Measurements from ENCODE around the gene JMJD4. TPM values are rescaled to one million over a fixed set of nuclear protein-coding genes. Genes with fewer than 3 reads are reported as not detected.

JMJD4 gene
- total and polyA plus RNA-seq, 2 of the 8 experiments (the other 6 are each of a cell fraction or from before 2014, with no cell fraction given) = 13.2 to 23.3 TPM

DNA sequence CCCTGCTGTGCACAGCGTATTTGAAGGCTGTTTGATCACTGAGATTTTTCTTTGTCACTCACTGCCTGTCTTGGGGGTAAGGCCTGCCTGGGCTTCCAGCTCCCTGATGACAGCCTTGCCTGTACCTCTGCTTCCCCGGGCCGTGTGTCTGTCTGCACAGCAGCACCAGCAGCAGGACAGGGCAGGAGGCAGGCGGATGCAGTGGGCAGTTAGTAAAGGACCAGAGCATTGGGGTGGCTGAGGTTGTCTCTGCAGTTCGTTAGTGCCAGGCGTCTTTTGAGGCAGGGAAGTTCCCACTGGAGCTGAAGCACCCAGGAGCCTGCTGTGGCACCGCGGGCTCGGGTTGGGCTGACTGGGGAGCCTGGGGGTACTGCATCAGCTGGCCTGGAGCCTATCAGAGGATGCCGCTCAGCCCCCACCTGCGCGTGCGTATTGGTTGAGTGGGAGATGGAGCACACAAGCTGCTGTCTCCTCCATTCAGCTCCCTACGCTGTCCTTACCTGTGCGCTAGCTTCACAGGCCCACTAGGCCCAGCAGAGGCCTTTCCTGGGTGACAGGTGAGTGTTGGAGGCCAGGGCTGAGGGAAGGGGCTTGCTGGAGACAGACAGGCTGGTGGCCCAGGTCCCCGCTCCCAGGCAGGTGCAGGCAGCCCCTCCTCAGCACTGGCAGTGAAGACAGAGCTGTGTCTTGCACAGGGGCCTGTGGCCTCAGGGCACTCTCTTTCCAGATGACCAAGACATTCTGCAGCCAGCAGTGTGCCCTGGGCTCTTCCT lies 28.3 kb upstream of the JMJD4 start:
- no peak for DNase-seq (ENCODE audit: low read depth in 1 of 2, low spot score in 2 of 2)
- 91% methylated on average over 15 of the region's 16 CpGs; no CpG with 5 or more reads in 1 of the 2 experiments for WGBS, 2 experiments (ENCODE audit: extremely low coverage in 1 of 2, insufficient coverage in 1 of 2, insufficient read length in 1 of 2, insufficient replicate concordance in 2 of 2, low coverage in 1 of 2, low lambda C conversion rate in 2 of 2, missing lambda C conversion rate in 1 of 2)
- H3K4me1 ChIP-seq (replicated peaks in 1 of 4; ENCODE audit: control insufficient read depth in 3 of 4, insufficient read depth in 4 of 4, low read length in 3 of 4) = peaks cover 0 to 5% (median under 1%) of the 10 kb centered on the region in 4 experiments; a peak in 3 of 7 replicates
- H3K9me3 ChIP-seq (ENCODE audit: insufficient read depth in 2 of 2, low read depth in 1 of 2, low read length in 1 of 2) = no peaks in the 10 kb centered on the region
- H3K23ac ChIP-seq (ENCODE audit: insufficient read length) = no peak overlapping the region
- H3K4me2 ChIP-seq (ENCODE audit: insufficient read depth in 1 of 2, low read depth in 2 of 2, low read length in 2 of 2) = no peak overlapping the region
- H2BK120ac ChIP-seq (replicated peaks; ENCODE audit: low read depth, low read length) = no peak overlapping the region
- H3K23me2 ChIP-seq (ENCODE audit: low read depth, low read length) = no peaks in the 10 kb centered on the region
- H3K27me3 ChIP-seq (replicated peaks in 1 of 4; ENCODE audit: control insufficient read depth in 3 of 4, extremely low read depth in 1 of 4, insufficient read depth in 3 of 4, low read length in 3 of 4) = no peaks in the 10 kb centered on the region
- no peak overlapping the region for H2BK12ac ChIP-seq (ENCODE audit: low read depth, low read length)
- peaks cover 0 to 11% of the 10 kb centered on the region in 2 experiments; a peak in 1 of 4 replicates for H3K79me2 ChIP-seq (ENCODE audit: control insufficient read depth in 1 of 2, insufficient read depth in 2 of 2, low read length in 2 of 2)
- ChIA-PET POLR2A (ENCODE audit: partially characterized antibody) (no interaction called here), CTCF (ENCODE audit: partially characterized antibody) (interaction anchor here (0.6 to 7.7 kb wide), 31 partner anchors 11 to 305 kb away, joined by 3 to 51 read pairs (median 5); partner anchors contain the start of gene WNT9A)
- H3K79me1 ChIP-seq (ENCODE audit: low read depth, low read length) = peaks cover 1% of the 10 kb centered on the region; the same call in 1 of the 2 replicates
- peak overlapping the region; percentile 82; the same call in 1 of the 2 replicates for H2BK5ac ChIP-seq (ENCODE audit: low read depth, low read length)
- H3K4me3 ChIP-seq (ENCODE audit: extremely low read depth in 1 of 4, insufficient read depth in 2 of 4, low read depth in 3 of 4, low read length in 4 of 4) = no peak overlapping the region
- H2AK5ac ChIP-seq (ENCODE audit: low read depth, low read length) = no peak overlapping the region
- no peak overlapping the region for H4K91ac ChIP-seq (replicated peaks; ENCODE audit: insufficient read length, low read length)
- no peak overlapping the region for H3K14ac ChIP-seq (ENCODE audit: insufficient read length)
- H4K8ac ChIP-seq (ENCODE audit: extremely low read depth, insufficient read depth, low read length) = peak overlapping the region; percentile 31
- H4K20me1 ChIP-seq (replicated peaks in 1 of 2; ENCODE audit: control insufficient read depth in 1 of 2, insufficient read depth in 2 of 2, low read length in 2 of 2) = peaks cover 9 to 31% of the 10 kb centered on the region in 2 experiments
- H3K36me3 ChIP-seq (ENCODE audit: control insufficient read depth in 2 of 4, insufficient read depth in 4 of 4, low read length in 3 of 4) = peaks cover 11 to 36% (median 26%) of the 10 kb centered on the region in 4 experiments
- H3K4ac ChIP-seq (replicated peaks; ENCODE audit: insufficient read length, low read depth, low read length) = no peak overlapping the region
- H4K5ac ChIP-seq (ENCODE audit: insufficient read length, low read depth, low read length) = no peak overlapping the region
- H3K56ac ChIP-seq (replicated peaks; ENCODE audit: insufficient read length, low read depth, low read length) = no peak overlapping the region
- no peak overlapping the region for H2BK20ac ChIP-seq (ENCODE audit: low read length)
- H3K9ac ChIP-seq (replicated peaks in 1 of 4; ENCODE audit: extremely low read depth in 1 of 4, low read depth in 3 of 4, low read length in 3 of 4) = no peak overlapping the region
- no peak for FAIRE-seq
- no peak overlapping the region for H3K18ac ChIP-seq (ENCODE audit: extremely low read depth, low read length)
- no peak for TF ChIP-seq MAFK (IDR thresholded peaks at IDR 0.05; ENCODE audit: low read depth, low read length)
- TF ChIP-seq ATF3 (IDR thresholded peaks at IDR 0.05; ENCODE audit: insufficient read depth, low read depth, low read length) = no peak
- TF ChIP-seq SIRT6 (IDR thresholded peaks at IDR 0.05; ENCODE audit: low read length) = no peak
- no peak for TF ChIP-seq TAF7 (optimal IDR thresholded peaks at IDR 0.05; ENCODE audit: borderline replicate concordance, low read depth, low read length)
- H3K27ac ChIP-seq (ENCODE audit: low read depth, low read length) = no peak overlapping the region
- peak overlapping the region; percentile 32; the same call in 1 of the 2 replicates for H2BK15ac ChIP-seq (ENCODE audit: low read length)
- no peak overlapping the region for H2AFZ ChIP-seq (ENCODE audit: low read length)

Measured in H1 (cell line).